ENCODE data around the gene TUFT1.

TUFT1 gene

GRCh38 chr1:151499365-151499764 lies 40.7 kb upstream of the TUFT1 start:
- no peak overlapping the region for H3K4me3 ChIP-seq (ENCODE audit: low read depth, low read length)
- no peak for DNase-seq (ENCODE audit: low read depth)
- TF ChIP-seq CTCF (IDR thresholded peaks at IDR 0.05; ENCODE audit: control insufficient read depth, extremely low read depth, insufficient read depth) = no peak

- no peak for DNase-seq (ENCODE audit: low read depth)
- no peak overlapping the region for H3K4me3 ChIP-seq (ENCODE audit: low read depth, low read length)
- no peak for TF ChIP-seq CTCF (IDR thresholded peaks at IDR 0.05; ENCODE audit: control insufficient read depth, extremely low read depth, insufficient read depth)
Measured at GRCh38 chr1:151499930-151500329, 40.2 kb upstream of the TUFT1 start.

DNA sequence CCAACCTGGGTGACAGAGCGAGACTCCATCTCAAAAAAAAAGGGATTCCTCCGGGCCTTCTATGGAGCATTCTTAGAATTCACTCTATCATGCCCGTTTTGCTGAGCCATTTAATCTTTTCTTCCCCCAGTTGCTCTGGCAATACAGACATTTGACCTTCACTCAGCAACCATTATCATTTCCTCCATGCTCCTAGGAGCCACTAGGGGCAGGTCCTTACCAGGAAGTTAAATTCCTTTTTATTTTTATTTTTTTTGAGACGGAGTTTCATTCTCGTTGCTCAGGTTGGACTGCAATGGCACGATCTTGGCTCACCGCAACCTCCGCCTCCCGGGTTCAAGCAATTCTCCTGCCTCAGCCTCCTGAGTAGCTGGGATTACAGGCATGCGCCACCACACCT lies 38.6 kb upstream of the TUFT1 start:
- DNase-seq (ENCODE audit: low read depth) = no peak
- no peak overlapping the region for H3K4me3 ChIP-seq (ENCODE audit: low read depth, low read length)
- no peak for TF ChIP-seq CTCF (IDR thresholded peaks at IDR 0.05; ENCODE audit: control insufficient read depth, extremely low read depth, insufficient read depth)

DNA sequence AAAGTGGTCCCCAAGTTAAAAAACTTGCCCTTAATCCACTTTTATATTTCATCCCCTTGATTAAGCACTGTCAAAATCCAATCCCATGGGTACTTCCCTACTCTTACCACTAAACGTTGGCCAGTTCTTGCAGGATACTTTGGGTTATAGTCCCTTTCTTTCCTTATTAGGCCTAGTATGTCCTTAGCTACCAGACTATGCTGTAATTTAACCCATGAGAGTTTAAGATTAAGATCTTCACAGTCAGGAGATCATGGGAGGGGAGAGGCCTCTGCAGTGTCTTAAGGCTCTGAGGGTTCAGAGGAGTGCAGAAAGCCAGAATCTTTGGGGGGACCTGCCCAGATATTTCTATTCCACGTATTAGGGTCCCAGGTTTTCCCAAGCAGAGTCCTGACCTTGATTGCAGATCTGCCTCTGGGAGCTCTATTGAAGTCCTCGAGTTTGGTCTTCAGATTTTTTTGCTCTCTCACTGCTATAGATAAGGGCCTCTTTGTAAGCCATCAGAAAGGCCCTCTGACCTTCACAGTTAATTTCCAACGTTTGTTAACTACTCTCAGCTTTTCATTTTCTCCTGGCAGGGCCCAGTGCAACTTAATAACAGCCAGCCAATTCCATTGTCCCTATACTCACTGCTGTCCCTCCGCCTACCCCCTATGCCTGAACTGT lies 37.9 kb upstream of the TUFT1 start:
- no peak overlapping the region for H3K4me3 ChIP-seq (ENCODE audit: low read depth, low read length)
- no peak for TF ChIP-seq CTCF (IDR thresholded peaks at IDR 0.05; ENCODE audit: control insufficient read depth, extremely low read depth, insufficient read depth)
- DNase-seq (ENCODE audit: low read depth) = no peak

- TF ChIP-seq CTCF (IDR thresholded peaks at IDR 0.05; ENCODE audit: control insufficient read depth, extremely low read depth, insufficient read depth) = no peak
- DNase-seq (ENCODE audit: low read depth) = no peak
- H3K4me3 ChIP-seq (ENCODE audit: low read depth, low read length) = no peak overlapping the region
Measured at GRCh38 chr1:151502859-151503780, 37.0 kb upstream of the TUFT1 start.

DNA sequence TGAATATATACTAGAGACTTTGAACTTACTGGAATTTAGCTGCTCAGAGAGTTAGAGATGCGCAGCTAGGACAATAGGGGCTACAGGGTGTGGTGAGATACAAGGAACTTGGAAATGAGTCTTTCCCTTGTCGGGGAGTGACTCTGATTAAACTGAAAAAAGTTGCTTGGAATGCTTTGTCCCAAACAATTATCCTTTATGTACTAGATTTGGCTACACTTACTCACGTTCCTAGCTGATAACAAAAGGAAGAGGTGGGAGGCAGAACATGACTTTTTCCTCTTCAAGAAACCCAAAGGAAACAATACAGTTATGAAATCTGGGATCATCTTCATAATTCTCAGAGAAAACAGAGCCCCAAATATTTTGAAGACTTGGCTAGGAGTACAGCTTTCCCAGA lies 35.9 kb upstream of the TUFT1 start:
- TF ChIP-seq CTCF (IDR thresholded peaks at IDR 0.05; ENCODE audit: control insufficient read depth, extremely low read depth, insufficient read depth) = no peak
- DNase-seq (ENCODE audit: low read depth) = no peak
- H3K4me3 ChIP-seq (ENCODE audit: low read depth, low read length) = no peak overlapping the region
